ENCODE data around the gene DGKZ. TPM values are rescaled to one million over a fixed set of nuclear protein-coding genes. Genes with fewer than 3 reads are reported as not detected.

Gene DGKZ
- total RNA-seq, 1 donor from 2014 or later: 53.6 TPM

DNA sequence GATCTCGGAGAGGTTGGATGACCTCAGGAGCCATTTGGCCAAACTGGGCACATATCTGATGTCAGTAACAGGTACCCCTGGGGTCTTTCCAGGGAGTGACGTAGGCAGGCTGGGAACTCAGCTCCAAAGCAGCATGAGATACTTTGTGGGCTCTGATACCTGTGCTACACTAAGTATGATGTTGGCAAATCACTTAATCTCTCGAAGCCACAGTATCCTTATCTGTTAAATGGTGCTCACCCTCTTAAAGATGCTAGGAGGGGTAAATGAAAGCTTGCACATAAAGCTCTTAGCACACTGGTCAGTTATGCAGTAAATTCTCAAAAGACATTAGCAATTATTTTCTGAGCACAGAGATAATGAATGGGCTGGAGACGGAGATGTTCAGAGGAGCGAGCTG, 17.1 kb upstream of the DGKZ start:
- TF ChIP-seq, protein P1, sequence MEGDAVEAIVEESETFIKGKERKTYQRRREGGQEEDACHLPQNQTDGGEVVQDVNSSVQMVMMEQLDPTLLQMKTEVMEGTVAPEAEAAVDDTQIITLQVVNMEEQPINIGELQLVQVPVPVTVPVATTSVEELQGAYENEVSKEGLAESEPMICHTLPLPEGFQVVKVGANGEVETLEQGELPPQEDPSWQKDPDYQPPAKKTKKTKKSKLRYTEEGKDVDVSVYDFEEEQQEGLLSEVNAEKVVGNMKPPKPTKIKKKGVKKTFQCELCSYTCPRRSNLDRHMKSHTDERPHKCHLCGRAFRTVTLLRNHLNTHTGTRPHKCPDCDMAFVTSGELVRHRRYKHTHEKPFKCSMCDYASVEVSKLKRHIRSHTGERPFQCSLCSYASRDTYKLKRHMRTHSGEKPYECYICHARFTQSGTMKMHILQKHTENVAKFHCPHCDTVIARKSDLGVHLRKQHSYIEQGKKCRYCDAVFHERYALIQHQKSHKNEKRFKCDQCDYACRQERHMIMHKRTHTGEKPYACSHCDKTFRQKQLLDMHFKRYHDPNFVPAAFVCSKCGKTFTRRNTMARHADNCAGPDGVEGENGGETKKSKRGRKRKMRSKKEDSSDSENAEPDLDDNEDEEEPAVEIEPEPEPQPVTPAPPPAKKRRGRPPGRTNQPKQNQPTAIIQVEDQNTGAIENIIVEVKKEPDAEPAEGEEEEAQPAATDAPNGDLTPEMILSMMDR (IDR thresholded peaks at IDR 0.05): no peak
- Mint-ChIP-seq H3K36me3 (ENCODE audit: low read depth) (no peaks in the 10 kb centered on the region), H3K27me3 (peaks cover 63% of the 10 kb centered on the region), H3K4me3 (no peak overlapping the region), H3K4me1 (peaks cover 10% of the 10 kb centered on the region), H3K27ac (no peak overlapping the region), H3K9me3 (no peaks in the 10 kb centered on the region)
- DNase-seq (no peak), ATAC-seq (ENCODE audit: low read depth) (no peak)
- ChIA-PET CTCF (interaction anchor here (1.0 to 1.1 kb wide), 3 partner anchors 10 to 199 kb away, joined by 3 to 4 read pairs (median 3); no protein-coding TSS in a partner anchor), POLR2A (no interaction called here)
- intact Hi-C loops (cut with micrococcal nuclease): no loop called here

DNA sequence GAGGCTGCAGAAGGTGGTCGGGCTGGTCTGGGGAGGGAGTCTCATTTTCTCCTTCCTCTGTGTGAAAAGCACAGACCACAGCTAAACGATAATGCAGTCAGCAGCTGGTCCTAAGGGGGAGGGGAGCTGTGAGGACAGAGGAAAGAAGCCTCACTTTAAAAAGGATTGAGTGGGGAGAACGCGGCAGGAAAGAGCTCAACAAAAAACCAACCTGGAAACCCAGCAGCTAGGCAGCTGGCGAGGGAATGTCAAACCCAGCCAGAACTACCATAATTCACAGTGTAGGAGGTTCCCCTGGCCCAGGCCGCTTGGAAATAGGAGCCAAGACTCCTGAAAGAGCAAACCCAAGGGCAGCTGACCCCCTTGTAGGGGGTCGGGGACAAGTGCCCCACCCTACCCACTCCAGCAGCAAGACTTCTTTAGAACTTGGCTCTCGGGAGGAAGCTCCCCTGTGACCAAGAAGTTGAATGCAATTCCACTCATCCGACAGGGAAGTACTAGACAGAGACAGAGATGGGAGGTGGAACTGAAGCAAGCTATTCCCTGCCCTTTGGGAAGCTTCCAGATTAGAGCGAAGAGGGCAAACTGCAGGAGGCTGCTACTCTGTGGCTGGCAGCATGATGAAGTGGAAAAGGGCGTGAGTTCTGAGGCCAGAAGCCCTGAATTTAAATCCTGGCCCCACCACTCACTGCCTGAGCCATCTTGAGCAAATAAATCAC, 16.5 kb upstream of the DGKZ start:
- Mint-ChIP-seq H3K4me1 (peaks cover 10% of the 10 kb centered on the region), H3K27ac (no peak overlapping the region), H3K4me3 (no peak overlapping the region), H3K9me3 (no peaks in the 10 kb centered on the region), H3K36me3 (ENCODE audit: low read depth) (no peaks in the 10 kb centered on the region), H3K27me3 (peaks cover 60% of the 10 kb centered on the region)
- POLR2A ChIA-PET: no interaction called here
- intact Hi-C loops (cut with micrococcal nuclease): no loop called here
- DNase-seq (no peak), ATAC-seq (ENCODE audit: low read depth) (no peak)
- TF ChIP-seq, protein P1 (IDR thresholded peaks at IDR 0.05): no peak
- CTCF ChIA-PET: interaction anchor here (1.0 to 1.1 kb wide), 3 partner anchors 10 to 199 kb away, joined by 3 to 4 read pairs (median 3); no protein-coding TSS in a partner anchor

DNA sequence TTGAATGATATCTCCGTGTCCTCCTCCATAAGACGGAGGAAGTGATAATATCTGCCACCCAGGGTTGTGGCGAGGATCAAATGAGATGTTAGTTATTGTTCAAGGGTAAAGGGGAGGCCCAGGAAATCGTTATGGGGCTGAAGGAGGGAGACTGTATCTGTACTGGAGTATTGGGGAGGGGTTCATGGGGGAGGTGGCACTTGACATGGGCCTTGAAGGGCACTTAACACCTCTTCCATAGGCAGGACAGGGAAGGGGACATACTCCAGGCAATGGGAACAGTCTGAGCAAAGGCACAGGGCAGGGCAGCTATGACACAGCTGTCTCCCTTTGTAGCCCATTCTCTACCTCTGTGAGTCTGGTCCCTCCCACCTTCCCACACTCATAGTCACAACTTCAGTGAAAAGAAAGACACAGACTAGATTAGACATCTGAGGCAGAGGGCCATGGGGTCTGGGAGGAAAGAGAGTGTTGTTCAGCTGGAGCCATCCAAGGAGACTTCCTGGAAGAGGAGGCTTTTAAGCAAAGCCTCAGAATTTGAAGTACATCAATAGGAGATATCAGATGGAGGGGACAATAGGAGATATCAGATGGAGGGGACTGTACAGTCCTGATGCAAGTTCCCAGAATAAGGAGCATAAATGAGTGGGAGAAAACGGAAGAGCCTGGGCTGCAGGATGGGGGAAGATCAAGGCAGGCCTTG, 15.8 kb upstream of the DGKZ start:
- Mint-ChIP-seq H3K4me3 (peak overlapping the region; percentile 42), H3K27me3 (peaks cover 62% of the 10 kb centered on the region), H3K36me3 (ENCODE audit: low read depth) (no peaks in the 10 kb centered on the region), H3K9me3 (no peaks in the 10 kb centered on the region), H3K4me1 (peaks cover 10% of the 10 kb centered on the region), H3K27ac (no peak overlapping the region)
- intact Hi-C loops (cut with micrococcal nuclease): no loop called here
- ChIA-PET POLR2A (no interaction called here), CTCF (no interaction called here)
- DNase-seq (no peak), ATAC-seq (ENCODE audit: low read depth) (no peak)
- TF ChIP-seq, protein P1 (IDR thresholded peaks at IDR 0.05): no peak

DNA sequence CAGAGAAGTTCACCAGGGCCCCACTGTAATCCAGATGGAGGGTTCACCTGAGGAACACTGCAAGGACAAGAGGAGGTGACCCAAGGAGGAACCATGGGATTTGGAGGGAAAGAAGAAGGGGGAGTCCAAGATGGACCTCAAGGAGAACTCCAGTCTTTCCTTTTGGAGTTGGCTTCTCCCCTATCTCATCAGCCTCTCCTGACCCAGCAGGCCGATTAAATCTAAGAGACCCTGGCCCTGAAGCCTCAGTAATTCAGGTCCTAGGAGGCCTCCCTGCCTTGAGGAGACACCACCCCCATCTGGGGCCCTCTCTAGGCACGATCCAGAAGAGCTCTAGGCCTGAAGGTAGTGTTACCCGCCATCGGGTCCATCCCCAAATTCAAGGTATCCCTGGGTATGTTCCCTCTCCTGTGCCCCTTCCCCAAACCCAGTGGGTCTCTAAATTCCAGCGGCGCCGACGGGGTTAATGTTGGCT, 15.1 kb upstream of the DGKZ start:
- Mint-ChIP-seq H3K9me3 (no peaks in the 10 kb centered on the region), H3K36me3 (ENCODE audit: low read depth) (no peaks in the 10 kb centered on the region), H3K4me1 (peaks cover 10% of the 10 kb centered on the region), H3K27ac (no peak overlapping the region), H3K27me3 (peaks cover 60% of the 10 kb centered on the region), H3K4me3 (peak overlapping the region; percentile 50)
- ATAC-seq (ENCODE audit: low read depth) (no peak), DNase-seq (no peak)
- CTCF ChIA-PET: interaction anchor here (0.8 kb wide), 1 partner anchor 16 kb away, joined by 3 read pairs; no protein-coding TSS in a partner anchor
- TF ChIP-seq, protein P1 (IDR thresholded peaks at IDR 0.05): no peak
- POLR2A ChIA-PET: no interaction called here
- intact Hi-C loops (cut with micrococcal nuclease): no loop called here

All from activated B cell treated with CpG ODN at 0.5 μM for 24 hours (primary cell).